WTC11 (cell line): Measurements from ENCODE around the gene VARS2. TPM values are rescaled to one million over a fixed set of nuclear protein-coding genes. Genes with fewer than 3 reads are reported as not detected.
A peak's percentile ranks its signal among the peaks of the same experiment; 100 is the strongest.

Experiments
- ATAC-seq: fragments of 200-7000 bp; cut with Tn5 transposase; 2 replicates; pipeline ENCODE4 v1.10.0; 2021; ENCODE audit warnings: mild to moderate bottlenecking, moderate library complexity
- CTCF ChIA-PET: fragments of 300-600 bp; sonication (Branson Sonifier 250); formaldehyde crosslinking; loops from one replicate; lab custom pipeline; 2021; ENCODE audit warnings: antibody characterized with exemption; lab: Charles Lee
- POLR2A ChIA-PET: fragments of 350-600 bp; sonication (Branson Sonifier 250); formaldehyde crosslinking; loops from one replicate; lab custom pipeline; 2021; ENCODE audit warnings: antibody characterized with exemption; lab: Charles Lee
- DNase-seq: peaks from one replicate; pipeline ENCODE4 v3.0.0; 2021; ENCODE audit warnings: low spot score
- H3K27ac Mint-ChIP-seq: 2 replicates; pipeline ENCODE4 v1.8.0; 2021; ENCODE audit warnings: mixed read lengths
- H3K27me3 Mint-ChIP-seq: 2 replicates; pipeline ENCODE4 v1.8.0; 2021; ENCODE audit warnings: low read depth, mild to moderate bottlenecking, moderate library complexity, mixed read lengths
- H3K36me3 Mint-ChIP-seq: 2 replicates; pipeline ENCODE4 v1.8.0; 2021; ENCODE audit warnings: mixed read lengths
- H3K4me1 Mint-ChIP-seq: 2 replicates; pipeline ENCODE4 v1.8.0; 2022; ENCODE audit warnings: mixed read lengths
- H3K4me3 Mint-ChIP-seq: 2 replicates; pipeline ENCODE4 v1.8.0; 2021; ENCODE audit warnings: mild to moderate bottlenecking, moderate library complexity, mixed read lengths
- H3K9me3 Mint-ChIP-seq: 2 replicates; pipeline ENCODE4 v1.8.0; 2021; ENCODE audit warnings: mixed read lengths
- ATF2 ChIP-seq: sonication (generic); formaldehyde crosslinking; IDR thresholded peaks from 2 replicates; pipeline ENCODE4 v1.8.1; 2022; ENCODE audit warnings: low read depth, missing genetic modification reagents, borderline replicate concordance
- E2F4 ChIP-seq: sonication (generic); formaldehyde crosslinking; IDR thresholded peaks from 2 replicates; pipeline ENCODE4 v1.8.1; 2022; ENCODE audit warnings: low read depth, mild to moderate bottlenecking, moderate library complexity, missing genetic modification reagents, borderline replicate concordance
- E2F5 ChIP-seq: sonication (generic); formaldehyde crosslinking; IDR thresholded peaks from 2 replicates; pipeline ENCODE4 v1.8.1; 2022; ENCODE audit warnings: mild to moderate bottlenecking, moderate library complexity, missing genetic modification reagents
- ETV6 ChIP-seq: sonication (generic); formaldehyde crosslinking; IDR thresholded peaks from 2 replicates; pipeline ENCODE4 v1.8.1; 2022; ENCODE audit warnings: mild to moderate bottlenecking, missing genetic modification reagents
- GABPB1 ChIP-seq: sonication (generic); formaldehyde crosslinking; IDR thresholded peaks from 2 replicates; pipeline ENCODE4 v1.8.1; 2023; ENCODE audit warnings: mild to moderate bottlenecking, missing genetic modification reagents
- GRHL2 ChIP-seq: fragments of 250-450 bp; sonication (Bioruptor Pico); IDR thresholded peaks from 2 replicates; pipeline ENCODE4 v1.8.0; 2022; ENCODE audit warnings: mild to moderate bottlenecking, moderate library complexity; ENCODE audit not compliant: insufficient replicate concordance, severe bottlenecking
- MXD4 ChIP-seq: fragments of 250-450 bp; sonication (Bioruptor Pico); IDR thresholded peaks from 2 replicates; pipeline ENCODE4 v1.8.0; 2021; ENCODE audit warnings: mild to moderate bottlenecking, moderate library complexity, borderline replicate concordance
- NFYB ChIP-seq: sonication (generic); formaldehyde crosslinking; conservative IDR thresholded peaks from 2 replicates; pipeline ENCODE4 v1.8.0; 2022; ENCODE audit warnings: low read depth, missing genetic modification reagents
- NR2C2 ChIP-seq: sonication (generic); formaldehyde crosslinking; IDR thresholded peaks from 2 replicates; pipeline ENCODE4 v1.8.0; 2022; ENCODE audit warnings: mild to moderate bottlenecking, missing genetic modification reagents
- NR3C1 ChIP-seq: sonication (generic); formaldehyde crosslinking; conservative IDR thresholded peaks from 2 replicates; pipeline ENCODE4 v1.8.1; 2023; ENCODE audit warnings: low read depth, mild to moderate bottlenecking, missing genetic modification reagents
- OVOL2 ChIP-seq: fragments of 250-450 bp; sonication (Bioruptor Pico); IDR thresholded peaks from 2 replicates; pipeline ENCODE4 v1.9.0; 2021; ENCODE audit warnings: mild to moderate bottlenecking, borderline replicate concordance
- RELA ChIP-seq: sonication (generic); formaldehyde crosslinking; IDR thresholded peaks from 2 replicates; pipeline ENCODE4 v1.8.1; 2022; ENCODE audit warnings: missing genetic modification reagents, mild to moderate bottlenecking, borderline replicate concordance
- SP1 ChIP-seq: sonication (generic); formaldehyde crosslinking; conservative IDR thresholded peaks from 2 replicates; pipeline ENCODE4 v1.8.1; 2022; ENCODE audit warnings: missing genetic modification reagents
- ZNF219 ChIP-seq: sonication (generic); formaldehyde crosslinking; IDR thresholded peaks from 2 replicates; pipeline ENCODE4 v1.8.0; 2023; ENCODE audit warnings: missing genetic modification reagents, mild to moderate bottlenecking, borderline replicate concordance
- ZNF232 ChIP-seq: sonication (generic); formaldehyde crosslinking; IDR thresholded peaks from 2 replicates; pipeline ENCODE4 v1.8.0; 2022; ENCODE audit warnings: mild to moderate bottlenecking, missing genetic modification reagents
- total RNA-seq: library from RNA; stranded (reverse); gene quantifications from 3 replicates; pipeline ENCODE4 v1.2.3, GENCODE V29; 2021
- TF ChIP-seq, protein P1 (sequence below): fragments of 250-450 bp; sonication (Bioruptor Pico); IDR thresholded peaks from 2 replicates; pipeline ENCODE4 v2.1.2; 2022; ENCODE audit warnings: mild to moderate bottlenecking, moderate library complexity
- TF ChIP-seq, protein P2 (sequence below): fragments of 250-450 bp; sonication (Bioruptor Pico); IDR thresholded peaks from 2 replicates; pipeline ENCODE4 v1.9.0; 2021; ENCODE audit warnings: mild to moderate bottlenecking, borderline replicate concordance
- TF ChIP-seq, protein P3 (sequence below): fragments of 250-450 bp; sonication (Bioruptor Pico); IDR thresholded peaks from 2 replicates; pipeline ENCODE4 v1.9.0; 2021; ENCODE audit warnings: mild to moderate bottlenecking
- TF ChIP-seq, protein P4 (sequence below): sonication (generic); formaldehyde crosslinking; IDR thresholded peaks from 2 replicates; pipeline ENCODE4 v1.8.0; 2022; ENCODE audit warnings: mild to moderate bottlenecking, missing genetic modification reagents
- TF ChIP-seq, protein P5 (sequence below): sonication (generic); formaldehyde crosslinking; IDR thresholded peaks from 2 replicates; pipeline ENCODE4 v1.8.1; 2023; ENCODE audit warnings: mild to moderate bottlenecking, missing genetic modification reagents, moderate library complexity

Gene VARS2
- total RNA-seq, 1 experiment from 2014 or later = 65.6 TPM

DNA sequence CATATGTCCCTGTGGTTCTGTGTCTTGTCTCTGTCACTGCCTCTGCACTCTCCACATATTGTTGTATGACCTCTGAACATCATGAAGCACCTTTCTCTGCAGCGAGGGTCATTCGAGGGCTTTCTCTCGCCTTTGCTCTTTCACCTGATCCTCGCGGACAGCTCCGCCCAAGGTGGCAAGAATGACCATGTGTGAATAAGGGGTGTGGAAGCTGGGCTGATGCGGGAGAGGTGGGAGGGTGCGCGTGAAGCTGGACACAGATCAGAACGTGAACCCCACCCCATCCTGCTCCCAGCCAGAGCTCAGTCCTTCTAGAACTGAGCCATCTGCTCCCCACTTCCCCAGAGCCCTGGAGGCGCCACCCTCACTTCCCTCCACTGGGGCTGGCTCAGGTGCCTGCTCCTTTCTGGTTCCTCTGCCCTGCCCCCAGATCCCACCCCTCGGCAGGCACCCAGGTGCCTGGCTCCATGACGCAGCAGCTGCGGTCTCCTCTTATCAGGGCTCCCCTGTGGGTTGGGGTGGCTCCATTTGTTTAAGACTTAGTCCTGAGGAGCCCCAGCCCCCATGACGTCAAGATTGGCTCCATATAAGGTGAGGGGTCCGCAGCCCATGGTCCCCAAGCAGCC is 26.4 kb downstream of the VARS2 start, which contains the start of gene MUCL3 (continued):
- TF ChIP-seq E2F4 (CRISPR knock-in tag) (no peak), GABPB1 (CRISPR knock-in tag) (no peak)

DNA sequence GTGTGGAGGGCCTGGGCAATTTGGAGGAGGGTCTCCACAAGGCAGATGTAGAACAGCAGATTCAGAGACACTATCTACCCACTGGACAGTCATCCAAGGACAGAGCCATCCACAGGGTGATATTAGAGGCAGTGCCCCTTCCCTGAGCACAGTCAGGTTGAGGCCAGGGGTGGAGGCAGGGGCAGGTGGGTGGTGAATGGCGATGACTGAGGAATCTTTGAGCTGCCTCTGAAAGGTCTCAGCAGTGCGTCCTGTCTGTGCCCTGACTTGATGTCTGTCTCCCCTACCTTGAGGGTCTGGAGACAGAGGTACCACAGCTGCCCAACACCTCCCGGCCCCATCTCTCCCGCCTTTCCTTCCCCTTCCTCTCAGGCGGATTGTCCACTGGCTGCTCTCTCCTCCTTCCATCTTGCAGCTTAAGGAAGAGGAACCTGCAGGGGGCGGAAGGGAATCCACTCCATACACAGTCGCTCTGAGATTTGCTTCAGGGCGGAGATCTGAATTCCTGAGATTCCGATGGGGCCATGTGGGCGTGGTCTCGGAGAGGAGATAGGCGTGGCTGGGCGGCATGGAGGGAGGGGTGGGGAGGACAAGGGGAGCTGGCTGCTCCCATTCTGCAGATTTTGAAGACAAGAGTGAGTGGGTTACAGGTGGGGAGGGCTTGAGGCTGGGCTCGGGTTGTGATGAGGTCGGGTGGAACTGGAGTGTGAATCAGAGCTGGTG is 28.5 kb downstream of the VARS2 start:
- ChIA-PET CTCF (interaction anchor here (0.6 to 4.7 kb wide), 48 partner anchors 9 to 401 kb away, joined by 3 to 50 read pairs (median 4); partner anchors contain the start of genes MUC21, SFTA2 and VARS2), POLR2A (interaction anchor here (0.6 to 0.8 kb wide), 2 partner anchors 24 to 40 kb away, joined by 3 read pairs; no protein-coding TSS in a partner anchor)
- peak; percentile 93 for ATAC-seq
- H3K27ac Mint-ChIP-seq = peak overlapping the region; percentile 83
- no peaks in the 10 kb centered on the region for H3K36me3 Mint-ChIP-seq
- H3K27me3 Mint-ChIP-seq = no peaks in the 10 kb centered on the region; the same call in 1 of the 2 replicates
- H3K4me3 Mint-ChIP-seq = peak overlapping the region; percentile 17; the same call in 1 of the 2 replicates
- no peaks in the 10 kb centered on the region for H3K9me3 Mint-ChIP-seq
- peak; percentile 98 for DNase-seq
- H3K4me1 Mint-ChIP-seq = peaks cover 44% of the 10 kb centered on the region
- TF ChIP-seq NFYB (no peak), ZNF219 (CRISPR knock-in tag) (no peak), ZNF232 (CRISPR knock-in tag) (no peak), NR3C1 (CRISPR knock-in tag) (no peak), NR2C2 (CRISPR knock-in tag) (no peak), SP1 (CRISPR knock-in tag) (peak; percentile 55), MXD4 (no peak), E2F4 (CRISPR knock-in tag) (no peak), RELA (CRISPR knock-in tag) (no peak), ETV6 (peak; percentile 66; the same call in 1 of the 2 replicates), GRHL2 (no peak), OVOL2 (CRISPR knock-in tag) (no peak), E2F5 (no peak), ATF2 (CRISPR knock-in tag) (no peak)
- TF ChIP-seq, protein P1, sequence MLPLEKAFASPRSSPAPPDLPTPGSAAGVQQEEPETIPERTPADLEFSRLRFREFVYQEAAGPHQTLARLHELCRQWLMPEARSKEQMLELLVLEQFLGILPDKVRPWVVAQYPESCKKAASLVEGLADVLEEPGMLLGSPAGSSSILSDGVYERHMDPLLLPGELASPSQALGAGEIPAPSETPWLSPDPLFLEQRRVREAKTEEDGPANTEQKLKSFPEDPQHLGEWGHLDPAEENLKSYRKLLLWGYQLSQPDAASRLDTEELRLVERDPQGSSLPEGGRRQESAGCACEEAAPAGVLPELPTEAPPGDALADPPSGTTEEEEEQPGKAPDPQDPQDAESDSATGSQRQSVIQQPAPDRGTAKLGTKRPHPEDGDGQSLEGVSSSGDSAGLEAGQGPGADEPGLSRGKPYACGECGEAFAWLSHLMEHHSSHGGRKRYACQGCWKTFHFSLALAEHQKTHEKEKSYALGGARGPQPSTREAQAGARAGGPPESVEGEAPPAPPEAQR (CRISPR knock-in tag) = no peak
- TF ChIP-seq, protein P2, sequence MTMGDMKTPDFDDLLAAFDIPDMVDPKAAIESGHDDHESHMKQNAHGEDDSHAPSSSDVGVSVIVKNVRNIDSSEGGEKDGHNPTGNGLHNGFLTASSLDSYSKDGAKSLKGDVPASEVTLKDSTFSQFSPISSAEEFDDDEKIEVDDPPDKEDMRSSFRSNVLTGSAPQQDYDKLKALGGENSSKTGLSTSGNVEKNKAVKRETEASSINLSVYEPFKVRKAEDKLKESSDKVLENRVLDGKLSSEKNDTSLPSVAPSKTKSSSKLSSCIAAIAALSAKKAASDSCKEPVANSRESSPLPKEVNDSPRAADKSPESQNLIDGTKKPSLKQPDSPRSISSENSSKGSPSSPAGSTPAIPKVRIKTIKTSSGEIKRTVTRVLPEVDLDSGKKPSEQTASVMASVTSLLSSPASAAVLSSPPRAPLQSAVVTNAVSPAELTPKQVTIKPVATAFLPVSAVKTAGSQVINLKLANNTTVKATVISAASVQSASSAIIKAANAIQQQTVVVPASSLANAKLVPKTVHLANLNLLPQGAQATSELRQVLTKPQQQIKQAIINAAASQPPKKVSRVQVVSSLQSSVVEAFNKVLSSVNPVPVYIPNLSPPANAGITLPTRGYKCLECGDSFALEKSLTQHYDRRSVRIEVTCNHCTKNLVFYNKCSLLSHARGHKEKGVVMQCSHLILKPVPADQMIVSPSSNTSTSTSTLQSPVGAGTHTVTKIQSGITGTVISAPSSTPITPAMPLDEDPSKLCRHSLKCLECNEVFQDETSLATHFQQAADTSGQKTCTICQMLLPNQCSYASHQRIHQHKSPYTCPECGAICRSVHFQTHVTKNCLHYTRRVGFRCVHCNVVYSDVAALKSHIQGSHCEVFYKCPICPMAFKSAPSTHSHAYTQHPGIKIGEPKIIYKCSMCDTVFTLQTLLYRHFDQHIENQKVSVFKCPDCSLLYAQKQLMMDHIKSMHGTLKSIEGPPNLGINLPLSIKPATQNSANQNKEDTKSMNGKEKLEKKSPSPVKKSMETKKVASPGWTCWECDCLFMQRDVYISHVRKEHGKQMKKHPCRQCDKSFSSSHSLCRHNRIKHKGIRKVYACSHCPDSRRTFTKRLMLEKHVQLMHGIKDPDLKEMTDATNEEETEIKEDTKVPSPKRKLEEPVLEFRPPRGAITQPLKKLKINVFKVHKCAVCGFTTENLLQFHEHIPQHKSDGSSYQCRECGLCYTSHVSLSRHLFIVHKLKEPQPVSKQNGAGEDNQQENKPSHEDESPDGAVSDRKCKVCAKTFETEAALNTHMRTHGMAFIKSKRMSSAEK (CRISPR knock-in tag) = no peak
- TF ChIP-seq, protein P3, sequence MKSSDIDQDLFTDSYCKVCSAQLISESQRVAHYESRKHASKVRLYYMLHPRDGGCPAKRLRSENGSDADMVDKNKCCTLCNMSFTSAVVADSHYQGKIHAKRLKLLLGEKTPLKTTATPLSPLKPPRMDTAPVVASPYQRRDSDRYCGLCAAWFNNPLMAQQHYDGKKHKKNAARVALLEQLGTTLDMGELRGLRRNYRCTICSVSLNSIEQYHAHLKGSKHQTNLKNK (CRISPR knock-in tag) = no peak
- TF ChIP-seq, protein P4, sequence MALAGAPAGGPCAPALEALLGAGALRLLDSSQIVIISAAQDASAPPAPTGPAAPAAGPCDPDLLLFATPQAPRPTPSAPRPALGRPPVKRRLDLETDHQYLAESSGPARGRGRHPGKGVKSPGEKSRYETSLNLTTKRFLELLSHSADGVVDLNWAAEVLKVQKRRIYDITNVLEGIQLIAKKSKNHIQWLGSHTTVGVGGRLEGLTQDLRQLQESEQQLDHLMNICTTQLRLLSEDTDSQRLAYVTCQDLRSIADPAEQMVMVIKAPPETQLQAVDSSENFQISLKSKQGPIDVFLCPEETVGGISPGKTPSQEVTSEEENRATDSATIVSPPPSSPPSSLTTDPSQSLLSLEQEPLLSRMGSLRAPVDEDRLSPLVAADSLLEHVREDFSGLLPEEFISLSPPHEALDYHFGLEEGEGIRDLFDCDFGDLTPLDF (CRISPR knock-in tag) = no peak
- TF ChIP-seq, protein P5, sequence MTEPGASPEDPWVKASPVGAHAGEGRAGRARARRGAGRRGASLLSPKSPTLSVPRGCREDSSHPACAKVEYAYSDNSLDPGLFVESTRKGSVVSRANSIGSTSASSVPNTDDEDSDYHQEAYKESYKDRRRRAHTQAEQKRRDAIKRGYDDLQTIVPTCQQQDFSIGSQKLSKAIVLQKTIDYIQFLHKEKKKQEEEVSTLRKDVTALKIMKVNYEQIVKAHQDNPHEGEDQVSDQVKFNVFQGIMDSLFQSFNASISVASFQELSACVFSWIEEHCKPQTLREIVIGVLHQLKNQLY (CRISPR knock-in tag) = no peak
